Measurements from ENCODE around the gene TRAPPC6A.

The TRAPPC6A gene

GRCh38 chr19:45163751-45164460 lies 14.1 kb downstream of the TRAPPC6A start:
- no peak for DNase-seq (ENCODE audit: low spot score)

- no peak for DNase-seq (ENCODE audit: low spot score)
These were observed 14.9 kb downstream of the TRAPPC6A start for GRCh38 chr19:45163156-45163555.

- DNase-seq (ENCODE audit: low spot score): no peak
These were observed 15.4 kb downstream of the TRAPPC6A start for GRCh38 chr19:45162608-45163143.

GRCh38 chr19:45161738-45162607 lies 16.1 kb downstream of the TRAPPC6A start:
- peak; percentile 80 for DNase-seq (ENCODE audit: low spot score)

- DNase-seq (ENCODE audit: low spot score): no peak
These were observed 16.9 kb downstream of the TRAPPC6A start, which contains the start of gene NKPD1 for GRCh38 chr19:45160870-45161737. TSS of gene NKPD1 (minus strand) at chr19:45160982. CDS start at chr19:45160150, 832 bp downstream.

- DNase-seq (ENCODE audit: low spot score): no peak
These were observed 18.1 kb downstream of the TRAPPC6A start for GRCh38 chr19:45159971-45160324.

GRCh38 chr19:45159210-45159970 lies 18.6 kb downstream of the TRAPPC6A start:
- DNase-seq (ENCODE audit: low spot score): no peak

- DNase-seq (ENCODE audit: low spot score): no peak
These were observed 19.4 kb downstream of the TRAPPC6A start for GRCh38 chr19:45158503-45159209.

GRCh38 chr19:45156751-45157150 lies 21.3 kb downstream of the TRAPPC6A start:
- DNase-seq (ENCODE audit: low spot score): no peak

- no peak for DNase-seq (ENCODE audit: low spot score)
These were observed 21.9 kb downstream of the TRAPPC6A start for GRCh38 chr19:45156011-45156630.

- DNase-seq (ENCODE audit: low spot score): no peak
These were observed 23.8 kb downstream of the TRAPPC6A start for GRCh38 chr19:45154064-45154827.

GRCh38 chr19:45153339-45154063 lies 24.5 kb downstream of the TRAPPC6A start:
- DNase-seq (ENCODE audit: low spot score): peak; percentile 80

GRCh38 chr19:45152504-45153338 lies 25.3 kb downstream of the TRAPPC6A start:
- DNase-seq (ENCODE audit: low spot score): peak; percentile 70

- no peak for DNase-seq (ENCODE audit: low spot score)
These were observed 26.1 kb downstream of the TRAPPC6A start for GRCh38 chr19:45151821-45152503.

- DNase-seq (ENCODE audit: low spot score): no peak
These were observed 26.7 kb downstream of the TRAPPC6A start for GRCh38 chr19:45151320-45151719.

GRCh38 chr19:45150751-45151281 lies 27.2 kb downstream of the TRAPPC6A start:
- DNase-seq (ENCODE audit: low spot score): no peak

- DNase-seq (ENCODE audit: low spot score): no peak
These were observed 27.9 kb downstream of the TRAPPC6A start for GRCh38 chr19:45150180-45150579.

All from ecto neural progenitor cell (in vitro differentiated cells).